Fibroblast of villous mesenchyme (primary cell): ENCODE data around the gene RIPOR3. TPM values are rescaled to one million over a fixed set of nuclear protein-coding genes. Genes with fewer than 3 reads are reported as not detected.

Experiments used
- DNase-seq: peaks from one replicate; pipeline ENCODE4 v3.0.0-alpha.2; 2010; ENCODE audit warnings: low read depth
- H3K4me3 ChIP-seq: 2 replicates; pipeline ENCODE4 v1.5.1; 2011; ENCODE audit warnings: low read depth, mild to moderate bottlenecking, low read length
- total RNA-seq: library from RNA; depleted of rRNA; stranded (reverse); fragments of >200 nt; gene quantifications from 2 replicates; pipeline ENCODE4 v1.2.3, GENCODE V29; 2012
- TF ChIP-seq, protein P1 (sequence below): IDR thresholded peaks from 2 replicates; pipeline ENCODE4 v1.5.1; 2012; ENCODE audit warnings: low read depth, mild to moderate bottlenecking, low read length; ENCODE audit not compliant: insufficient read depth

Gene RIPOR3
- total RNA-seq, 1 donor = 28.1 TPM

- TF ChIP-seq, protein P1, sequence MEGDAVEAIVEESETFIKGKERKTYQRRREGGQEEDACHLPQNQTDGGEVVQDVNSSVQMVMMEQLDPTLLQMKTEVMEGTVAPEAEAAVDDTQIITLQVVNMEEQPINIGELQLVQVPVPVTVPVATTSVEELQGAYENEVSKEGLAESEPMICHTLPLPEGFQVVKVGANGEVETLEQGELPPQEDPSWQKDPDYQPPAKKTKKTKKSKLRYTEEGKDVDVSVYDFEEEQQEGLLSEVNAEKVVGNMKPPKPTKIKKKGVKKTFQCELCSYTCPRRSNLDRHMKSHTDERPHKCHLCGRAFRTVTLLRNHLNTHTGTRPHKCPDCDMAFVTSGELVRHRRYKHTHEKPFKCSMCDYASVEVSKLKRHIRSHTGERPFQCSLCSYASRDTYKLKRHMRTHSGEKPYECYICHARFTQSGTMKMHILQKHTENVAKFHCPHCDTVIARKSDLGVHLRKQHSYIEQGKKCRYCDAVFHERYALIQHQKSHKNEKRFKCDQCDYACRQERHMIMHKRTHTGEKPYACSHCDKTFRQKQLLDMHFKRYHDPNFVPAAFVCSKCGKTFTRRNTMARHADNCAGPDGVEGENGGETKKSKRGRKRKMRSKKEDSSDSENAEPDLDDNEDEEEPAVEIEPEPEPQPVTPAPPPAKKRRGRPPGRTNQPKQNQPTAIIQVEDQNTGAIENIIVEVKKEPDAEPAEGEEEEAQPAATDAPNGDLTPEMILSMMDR = no peak
- DNase-seq = peak; percentile 49
- no peak overlapping the region for H3K4me3 ChIP-seq
These were observed 31.2 kb downstream of the RIPOR3 start for GRCh38 chr20:50659975-50660670.

DNA sequence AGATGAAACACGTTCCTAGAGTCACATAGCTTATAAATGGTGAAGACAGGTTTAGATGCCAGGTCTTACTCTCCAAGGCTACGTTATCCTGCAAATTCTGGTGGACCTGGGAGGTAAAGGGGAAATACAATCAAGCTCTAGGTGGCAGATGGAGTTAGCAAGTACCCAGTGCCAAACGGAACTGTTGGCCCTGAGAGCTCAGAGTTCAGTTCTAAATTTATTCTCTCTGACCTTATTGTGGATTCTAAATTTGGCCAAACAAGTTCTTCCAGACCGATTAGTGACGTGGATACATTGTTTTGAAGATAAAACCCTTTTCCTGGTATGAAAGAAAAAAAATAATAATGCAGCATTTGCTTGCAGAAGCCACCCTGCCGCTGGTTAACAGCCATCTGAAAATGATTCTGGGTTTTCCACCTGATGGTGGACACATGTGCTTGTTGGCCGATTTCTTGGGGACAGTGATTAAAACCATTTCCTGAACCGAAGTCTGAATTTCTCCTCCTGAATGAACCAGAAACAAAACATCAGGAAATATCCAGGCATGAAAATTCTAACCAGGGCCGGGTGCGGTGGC, 32.5 kb downstream of the RIPOR3 start:
- TF ChIP-seq, protein P1 = no peak
- DNase-seq = no peak
- no peak overlapping the region for H3K4me3 ChIP-seq

DNA sequence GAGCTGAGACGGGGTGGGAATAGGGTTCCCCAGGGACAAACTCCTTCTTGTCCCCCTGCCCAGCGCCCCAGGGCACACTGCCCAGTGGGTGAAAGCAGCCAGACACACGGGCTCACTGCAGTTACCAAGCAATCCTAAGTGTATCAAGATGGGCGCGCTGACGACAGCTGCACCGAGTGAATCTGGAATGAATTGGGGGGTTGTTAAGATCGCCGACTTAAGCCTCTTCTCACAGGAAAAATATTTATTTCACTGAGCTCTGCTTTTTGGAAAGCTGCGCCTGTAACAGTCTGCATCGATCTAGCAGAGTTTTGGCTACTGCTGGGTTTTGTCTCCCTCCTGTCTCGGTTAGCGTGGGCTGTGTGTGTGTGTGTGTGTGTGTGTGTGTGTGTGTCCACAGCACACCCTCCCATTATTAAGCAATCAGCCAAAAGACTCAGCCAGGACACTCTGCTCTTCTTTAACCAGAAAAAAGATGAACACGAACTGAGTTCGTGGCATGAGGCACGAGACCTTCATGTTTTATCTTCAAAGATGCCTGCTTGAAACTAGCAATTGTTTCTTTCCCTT, 35.9 kb downstream of the RIPOR3 start:
- no peak overlapping the region for H3K4me3 ChIP-seq
- TF ChIP-seq, protein P1 = no peak
- DNase-seq = peak; percentile 98

- DNase-seq = no peak
- no peak overlapping the region for H3K4me3 ChIP-seq
- TF ChIP-seq, protein P1 = no peak
These were observed 36.4 kb downstream of the RIPOR3 start for GRCh38 chr20:50654904-50655303.

DNA sequence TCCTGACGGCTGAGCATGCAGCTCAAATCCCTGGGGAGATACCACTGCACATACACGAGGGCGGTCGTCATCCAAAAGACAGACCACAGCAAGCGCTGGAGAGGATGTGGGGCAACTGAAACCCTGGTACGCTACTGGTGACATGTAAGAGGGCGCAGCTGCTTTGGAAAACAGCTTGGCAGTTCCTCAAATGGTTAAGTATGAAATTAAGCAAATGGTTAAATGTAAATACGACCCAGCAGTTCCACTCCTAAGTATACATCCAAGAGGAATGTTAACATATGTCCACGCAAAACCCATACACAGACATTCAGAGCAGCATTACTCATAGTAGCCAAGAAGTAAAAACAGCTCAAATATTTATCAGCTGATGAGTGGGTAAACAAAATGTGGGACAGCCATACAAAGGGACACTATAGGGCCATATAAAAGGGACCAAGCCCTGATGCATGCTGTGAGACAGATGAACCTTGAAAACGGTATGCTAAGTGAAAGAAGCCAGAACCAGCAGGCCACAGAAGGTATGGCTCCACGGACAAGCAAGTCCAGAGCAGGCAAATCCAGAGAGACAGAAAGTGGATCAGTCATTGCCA, 38.5 kb downstream of the RIPOR3 start:
- peak; percentile 88 for DNase-seq
- H3K4me3 ChIP-seq = no peak overlapping the region
- TF ChIP-seq, protein P1 = no peak

DNA sequence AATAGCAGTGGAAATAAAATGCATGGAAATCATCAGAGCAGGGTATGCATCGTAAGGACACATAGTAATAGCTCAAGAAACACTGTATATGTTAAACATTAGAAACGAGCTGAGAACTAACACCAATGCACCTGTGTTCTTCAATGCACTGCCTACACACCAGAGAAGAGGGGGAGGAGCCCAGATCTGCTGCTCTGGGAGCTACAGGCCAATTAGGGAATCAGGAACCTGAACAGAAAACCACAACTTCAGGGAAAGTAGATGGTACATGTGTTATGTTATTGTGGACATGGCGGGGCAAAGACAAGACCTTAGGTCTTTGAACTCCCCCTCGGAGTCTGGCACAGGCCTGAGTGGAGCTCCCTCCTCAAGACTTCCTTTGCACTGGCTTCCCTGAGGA, 39.7 kb downstream of the RIPOR3 start:
- no peak overlapping the region for H3K4me3 ChIP-seq
- DNase-seq = no peak
- TF ChIP-seq, protein P1 = no peak
